H1 (cell line): ENCODE data around the gene THEMIS. TPM values are rescaled to one million over a fixed set of nuclear protein-coding genes. Genes with fewer than 3 reads are reported as not detected.

Experiments
- EZH2 ChIP-seq: fragments of 200-600 bp; sonication (generic); IDR thresholded peaks from 2 replicates; pipeline ENCODE4 v1.7.1; 2012; ENCODE audit warnings: low read depth, mild to moderate bottlenecking, moderate library complexity, low read length, inconsistent platforms; ENCODE audit not compliant: severe bottlenecking
- FOSL1 ChIP-seq: IDR thresholded peaks from 2 replicates; pipeline ENCODE4 v1.6.1; 2011; ENCODE audit warnings: mild to moderate bottlenecking, low read depth, low read length, moderate library complexity; ENCODE audit not compliant: insufficient read depth
- GTF2F1 ChIP-seq: IDR thresholded peaks from 2 replicates; pipeline ENCODE4 v1.6.1; 2012; ENCODE audit warnings: low read depth, low read length, improper control_type of control experiment, borderline replicate concordance
- SIX5 ChIP-seq: IDR thresholded peaks from 2 replicates; pipeline ENCODE4 v1.6.1; 2011; ENCODE audit warnings: mild to moderate bottlenecking, low read depth, low read length
- SRF ChIP-seq: IDR thresholded peaks from 2 replicates; pipeline ENCODE4 v1.6.1; 2011; ENCODE audit warnings: mild to moderate bottlenecking, low read depth, low read length, moderate library complexity
- polyA plus RNA-seq, 7 experiments: library from polyadenylated mRNA; depleted of rRNA in 3 of 7; stranded (reverse) in 5 of 7; unstranded in 2 of 7; fragments of >200 nt in 5 of 7; fragments of 200-250 nt in 2 of 7; gene quantifications; 1 replicate in 5 of 7; 2 replicates in 1 of 7; 4 replicates in 1 of 7; pipeline versions ENCODE4 v1.2.1 to v1.2.3, GENCODE V29; 2011 to 2013; ENCODE audit warnings: missing spikeins in 2 of 7, mixed read lengths in 2 of 7
- total RNA-seq: library from RNA; stranded (reverse); fragmentation: NEBNext Ultra II Directional; extraction: Animal tissue kit (Norgen Biotek cat#: 25700); gene quantifications from 2 replicates; pipeline ENCODE4 v1.2.1, GENCODE V29; 2021
- TF ChIP-seq, protein P1 (sequence below): IDR thresholded peaks from 2 replicates; pipeline ENCODE4 v1.6.1; 2012; ENCODE audit warnings: low read length, inconsistent platforms

Gene THEMIS
- total and polyA plus RNA-seq, 2 of the 8 experiments (the other 6 are each of a cell fraction or from before 2014, with no cell fraction given): not detected

DNA sequence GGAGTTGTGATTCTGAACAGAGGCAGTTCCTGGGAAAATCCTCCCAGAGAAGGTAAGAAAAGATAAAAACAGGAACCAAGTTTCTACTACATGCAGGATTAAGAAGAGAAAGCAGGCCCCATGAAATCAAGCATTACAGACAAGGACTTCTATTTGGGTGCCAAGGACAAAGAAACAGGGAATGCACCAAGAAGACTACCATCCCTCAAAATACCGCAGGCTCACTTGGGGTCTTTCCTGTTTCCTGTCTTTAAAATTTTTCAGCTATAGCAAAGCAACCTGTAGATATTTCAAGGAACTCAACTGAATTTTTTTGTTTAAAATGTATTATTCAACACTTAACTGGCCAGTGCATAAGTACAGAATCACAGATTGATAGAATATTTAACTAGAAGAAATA, 107.5 kb downstream of the THEMIS start (continued):
- TF ChIP-seq GTF2F1: no peak
- TF ChIP-seq SRF: no peak
- no peak for TF ChIP-seq SIX5
- TF ChIP-seq, protein P1, sequence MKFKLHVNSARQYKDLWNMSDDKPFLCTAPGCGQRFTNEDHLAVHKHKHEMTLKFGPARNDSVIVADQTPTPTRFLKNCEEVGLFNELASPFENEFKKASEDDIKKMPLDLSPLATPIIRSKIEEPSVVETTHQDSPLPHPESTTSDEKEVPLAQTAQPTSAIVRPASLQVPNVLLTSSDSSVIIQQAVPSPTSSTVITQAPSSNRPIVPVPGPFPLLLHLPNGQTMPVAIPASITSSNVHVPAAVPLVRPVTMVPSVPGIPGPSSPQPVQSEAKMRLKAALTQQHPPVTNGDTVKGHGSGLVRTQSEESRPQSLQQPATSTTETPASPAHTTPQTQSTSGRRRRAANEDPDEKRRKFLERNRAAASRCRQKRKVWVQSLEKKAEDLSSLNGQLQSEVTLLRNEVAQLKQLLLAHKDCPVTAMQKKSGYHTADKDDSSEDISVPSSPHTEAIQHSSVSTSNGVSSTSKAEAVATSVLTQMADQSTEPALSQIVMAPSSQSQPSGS: no peak
- no peak for TF ChIP-seq EZH2
- TF ChIP-seq FOSL1: no peak
